GM10266 (cell line): ENCODE measurements around the gene CDK14.

ENCODE experiments used
- DNase-seq: peaks from one replicate; pipeline ENCODE4 v3.0.0; 2012; ENCODE audit errors: extremely low spot score
- CTCF ChIP-seq: IDR thresholded peaks from 2 replicates; pipeline ENCODE4 v1.5.1; 2012; ENCODE audit warnings: mild to moderate bottlenecking, low read depth; ENCODE audit not compliant: control insufficient read depth, insufficient read depth; ENCODE audit errors: missing control alignments

Gene CDK14

DNA sequence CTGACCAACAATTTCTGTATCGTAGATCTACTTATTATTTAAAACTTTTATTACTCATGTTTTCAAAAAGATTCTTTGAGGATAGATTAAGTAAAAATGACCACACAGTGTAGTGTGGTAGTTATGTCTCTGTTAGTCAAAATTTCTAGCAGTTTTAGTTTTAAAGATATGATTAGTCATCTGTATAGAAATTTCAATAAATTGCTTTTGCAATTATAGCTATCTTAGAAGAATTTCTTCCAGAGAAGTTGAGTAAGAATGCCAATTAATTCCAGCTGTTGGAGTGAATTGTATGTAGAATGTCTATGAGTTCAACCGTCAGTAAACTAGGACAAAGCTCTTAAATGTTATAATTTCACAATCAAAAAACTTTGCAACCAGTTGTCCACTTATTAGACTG, 229.7 kb downstream of the CDK14 start:
- DNase-seq: no peak
- no peak for TF ChIP-seq CTCF

DNA sequence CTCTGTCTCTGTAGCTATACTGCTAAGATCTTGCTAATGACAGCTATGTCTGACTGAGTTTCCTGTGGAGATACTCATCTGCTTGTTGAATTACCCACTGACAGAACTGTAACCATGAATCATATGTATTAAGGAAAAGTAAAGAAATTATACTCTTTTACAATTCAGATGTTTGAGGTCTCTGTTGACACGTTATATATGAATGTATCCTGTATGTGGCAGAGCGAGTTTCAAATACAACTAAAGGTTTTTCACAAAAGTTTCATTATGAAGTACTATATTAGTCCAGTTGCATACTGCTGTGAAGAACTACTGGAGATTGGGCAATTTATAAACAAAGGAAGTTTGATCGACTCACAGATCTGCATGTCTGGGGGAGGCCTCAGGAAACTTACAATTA, 232.5 kb downstream of the CDK14 start:
- TF ChIP-seq CTCF: no peak
- no peak for DNase-seq

GRCh38 chr7:90830308-90830707, 234.2 kb downstream of the CDK14 start:
- DNase-seq: no peak
- no peak for TF ChIP-seq CTCF

- TF ChIP-seq CTCF: no peak
- no peak for DNase-seq
Measured at GRCh38 chr7:90832726-90833125, 236.6 kb downstream of the CDK14 start.

DNA sequence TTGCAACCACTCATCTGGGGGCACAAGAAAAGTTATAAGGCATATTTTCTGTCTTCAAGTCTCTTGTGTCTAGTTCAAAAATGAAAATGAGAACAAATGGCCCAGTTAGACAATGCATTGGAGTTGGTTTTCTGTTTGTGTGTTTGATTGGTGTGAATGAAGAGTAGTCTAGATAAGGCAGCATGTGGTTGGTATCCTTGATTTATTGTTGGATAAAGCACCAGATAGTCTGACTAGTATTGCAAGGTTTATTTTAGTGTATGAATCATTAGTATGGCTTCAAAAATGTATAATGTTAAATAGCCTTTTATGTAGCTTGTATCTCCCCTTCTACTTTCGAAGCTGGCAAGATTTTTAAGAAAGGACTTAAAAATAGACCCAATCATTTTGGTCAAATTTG, 237.3 kb downstream of the CDK14 start:
- TF ChIP-seq CTCF: no peak
- no peak for DNase-seq

DNA sequence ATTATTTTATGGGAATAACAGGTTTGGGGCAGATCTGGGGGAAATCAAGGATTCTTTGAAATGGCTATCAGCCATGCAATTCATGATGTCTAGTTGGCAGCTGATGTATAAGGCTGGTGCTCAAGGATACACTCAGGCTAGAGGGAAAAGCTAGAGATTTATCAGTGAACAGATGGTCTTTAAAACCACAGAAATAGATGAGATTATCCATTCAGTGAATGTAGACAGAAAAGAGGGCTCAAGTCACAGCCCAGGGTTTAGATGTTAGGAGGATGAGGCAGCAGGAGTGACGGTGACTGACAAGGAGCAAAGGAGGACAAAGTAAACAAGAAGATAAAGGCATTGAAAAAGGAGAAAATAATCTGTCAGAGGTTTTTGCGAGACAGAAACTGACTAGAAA, 238.7 kb downstream of the CDK14 start:
- no peak for DNase-seq
- TF ChIP-seq CTCF: no peak

DNA sequence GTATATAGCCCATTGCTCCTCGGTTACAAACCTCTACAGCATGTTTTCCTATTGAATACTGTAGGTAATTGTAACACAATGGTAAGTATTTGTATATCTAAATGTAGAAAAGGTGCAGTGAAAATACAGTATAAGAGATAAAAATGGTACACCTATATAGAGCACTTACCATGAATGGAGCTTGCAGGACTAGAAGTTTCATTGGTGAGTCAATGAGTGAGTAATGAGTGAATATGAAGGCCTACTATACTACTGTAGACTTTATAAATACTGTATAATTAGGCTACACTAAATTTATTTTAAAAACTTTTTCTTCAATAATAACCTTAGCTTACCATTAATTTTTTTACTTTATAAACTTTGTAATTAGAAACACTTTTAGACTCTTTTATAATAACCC, 239.7 kb downstream of the CDK14 start:
- no peak for TF ChIP-seq CTCF
- no peak for DNase-seq
